ENCODE measurements around the gene PCLO. TPM values are rescaled to one million over a fixed set of nuclear protein-coding genes. Genes with fewer than 3 reads are reported as not detected.

The PCLO gene
- total RNA-seq (10 to 100 TPM; 19.7 to 53.5 TPM), polyA plus RNA-seq (ENCODE audit: insufficient read length in 2 of 2) (10 to 100 TPM; 24.2 to 36.4 TPM)
- long read RNA-seq, donor 1, partial matches to known transcripts: 0 of 3 reads
- long read RNA-seq, donor 1, other reads (novel, unspliced or antisense): 0 of 3 reads
- long read RNA-seq, donor 2, partial matches to known transcripts: 0 of 4 reads
- long read RNA-seq, donor 2, other reads (novel, unspliced or antisense): 0 of 4 reads
- long read RNA-seq, donor 3, partial matches to known transcripts: 0 of 5 reads
- long read RNA-seq, donor 3, other reads (novel, unspliced or antisense): 0 of 5 reads
- long read RNA-seq, donor 4: 0 reads

GRCh38 chr7:83162402-83163256, at the start of gene PCLO:
TSS of gene PCLO (minus strand) at chr7:83162884. CDS start at chr7:83162592, 292 bp downstream.
- WGBS (ENCODE audit: insufficient coverage): under 1% methylated on average over 77 of the region's 77 CpGs
- Histone ChIP-seq H3K27ac (ENCODE audit: low read depth, low read length) (peak within 1 kb of the TSS; percentile 73), H3K4me3 (ENCODE audit: low read depth, low read length) (peak within 1 kb of the TSS; percentile 53), H3K27me3 (ENCODE audit: control insufficient read depth, insufficient read depth, low read length) (no peaks in the 10 kb centered on the region), H3K4me1 (ENCODE audit: control insufficient read depth, insufficient read depth, low read length) (peaks cover 4% of the 10 kb centered on the region), H3K9me3 (ENCODE audit: control insufficient read depth, insufficient read depth, low read length) (no peaks in the 10 kb centered on the region), H3K36me3 (ENCODE audit: control insufficient read depth, insufficient read depth, low read length) (no peaks in the 10 kb centered on the region)
- peak; percentile 72 to 98 (median 82) for DNase-seq (ENCODE audit: low read depth in 4 of 6, low spot score in 6 of 6)

DNA sequence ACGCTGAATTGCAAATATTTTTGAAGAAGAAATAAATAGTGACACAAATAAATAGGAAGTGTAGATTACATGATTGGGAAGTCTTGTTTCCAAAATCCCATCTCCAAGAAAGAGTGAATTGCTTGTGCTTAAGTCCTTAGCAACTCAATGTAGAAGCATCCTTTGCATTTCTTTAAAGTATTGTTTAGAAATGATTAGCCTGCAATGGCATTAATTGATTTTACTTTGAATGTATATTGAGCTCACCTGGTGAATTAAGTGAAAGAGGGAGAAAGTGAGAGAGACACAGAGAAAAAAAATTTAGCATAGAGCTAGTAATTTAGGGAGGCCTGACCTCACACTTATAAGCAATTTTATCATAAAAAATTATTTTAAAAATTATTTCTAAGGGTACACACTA, 49.0 kb upstream of the PCLO start:
- H3K4me3 ChIP-seq (ENCODE audit: low read depth, low read length): no peak overlapping the region
- no peak for DNase-seq (ENCODE audit: low read depth in 4 of 6, low spot score in 6 of 6)
- H3K9me3 ChIP-seq (ENCODE audit: control insufficient read depth, insufficient read depth, low read length): no peaks in the 10 kb centered on the region
- no peaks in the 10 kb centered on the region for H3K27me3 ChIP-seq (ENCODE audit: control insufficient read depth, insufficient read depth, low read length)
- H3K4me1 ChIP-seq (ENCODE audit: control insufficient read depth, insufficient read depth, low read length): no peaks in the 10 kb centered on the region
- H3K27ac ChIP-seq (ENCODE audit: low read depth, low read length): no peak overlapping the region
- no CpG with 5 or more reads among the region's 1 CpG for WGBS (ENCODE audit: insufficient coverage)
- H3K36me3 ChIP-seq (ENCODE audit: control insufficient read depth, insufficient read depth, low read length): no peaks in the 10 kb centered on the region

GRCh38 chr7:83210479-83210878, 47.8 kb upstream of the PCLO start:
- DNase-seq (ENCODE audit: low read depth in 4 of 6, low spot score in 6 of 6): no peak
- no peaks in the 10 kb centered on the region for H3K27me3 ChIP-seq (ENCODE audit: control insufficient read depth, insufficient read depth, low read length)
- H3K36me3 ChIP-seq (ENCODE audit: control insufficient read depth, insufficient read depth, low read length): no peaks in the 10 kb centered on the region
- no peak overlapping the region for H3K27ac ChIP-seq (ENCODE audit: low read depth, low read length)
- WGBS (ENCODE audit: insufficient coverage): no CpG with 5 or more reads among the region's 3 CpGs
- no peak overlapping the region for H3K4me3 ChIP-seq (ENCODE audit: low read depth, low read length)
- no peaks in the 10 kb centered on the region for H3K9me3 ChIP-seq (ENCODE audit: control insufficient read depth, insufficient read depth, low read length)
- no peaks in the 10 kb centered on the region for H3K4me1 ChIP-seq (ENCODE audit: control insufficient read depth, insufficient read depth, low read length)

GRCh38 chr7:83204715-83205114, 42.0 kb upstream of the PCLO start:
- DNase-seq (ENCODE audit: low read depth in 4 of 6, low spot score in 6 of 6): no peak
- no peaks in the 10 kb centered on the region for H3K4me1 ChIP-seq (ENCODE audit: control insufficient read depth, insufficient read depth, low read length)
- no peak overlapping the region for H3K27ac ChIP-seq (ENCODE audit: low read depth, low read length)
- H3K4me3 ChIP-seq (ENCODE audit: low read depth, low read length): no peak overlapping the region
- no peaks in the 10 kb centered on the region for H3K27me3 ChIP-seq (ENCODE audit: control insufficient read depth, insufficient read depth, low read length)
- no peaks in the 10 kb centered on the region for H3K36me3 ChIP-seq (ENCODE audit: control insufficient read depth, insufficient read depth, low read length)
- no CpG with 5 or more reads among the region's 2 CpGs for WGBS (ENCODE audit: insufficient coverage)
- H3K9me3 ChIP-seq (ENCODE audit: control insufficient read depth, insufficient read depth, low read length): no peaks in the 10 kb centered on the region

GRCh38 chr7:83201355-83201754, 38.7 kb upstream of the PCLO start:
- Histone ChIP-seq H3K36me3 (ENCODE audit: control insufficient read depth, insufficient read depth, low read length) (no peaks in the 10 kb centered on the region), H3K27ac (ENCODE audit: low read depth, low read length) (no peak overlapping the region), H3K27me3 (ENCODE audit: control insufficient read depth, insufficient read depth, low read length) (no peaks in the 10 kb centered on the region), H3K4me3 (ENCODE audit: low read depth, low read length) (no peak overlapping the region), H3K4me1 (ENCODE audit: control insufficient read depth, insufficient read depth, low read length) (no peaks in the 10 kb centered on the region), H3K9me3 (ENCODE audit: control insufficient read depth, insufficient read depth, low read length) (no peaks in the 10 kb centered on the region)
- WGBS (ENCODE audit: insufficient coverage): no CpG with 5 or more reads among the region's 1 CpG
- DNase-seq (ENCODE audit: low read depth in 4 of 6, low spot score in 6 of 6): no peak

DNA sequence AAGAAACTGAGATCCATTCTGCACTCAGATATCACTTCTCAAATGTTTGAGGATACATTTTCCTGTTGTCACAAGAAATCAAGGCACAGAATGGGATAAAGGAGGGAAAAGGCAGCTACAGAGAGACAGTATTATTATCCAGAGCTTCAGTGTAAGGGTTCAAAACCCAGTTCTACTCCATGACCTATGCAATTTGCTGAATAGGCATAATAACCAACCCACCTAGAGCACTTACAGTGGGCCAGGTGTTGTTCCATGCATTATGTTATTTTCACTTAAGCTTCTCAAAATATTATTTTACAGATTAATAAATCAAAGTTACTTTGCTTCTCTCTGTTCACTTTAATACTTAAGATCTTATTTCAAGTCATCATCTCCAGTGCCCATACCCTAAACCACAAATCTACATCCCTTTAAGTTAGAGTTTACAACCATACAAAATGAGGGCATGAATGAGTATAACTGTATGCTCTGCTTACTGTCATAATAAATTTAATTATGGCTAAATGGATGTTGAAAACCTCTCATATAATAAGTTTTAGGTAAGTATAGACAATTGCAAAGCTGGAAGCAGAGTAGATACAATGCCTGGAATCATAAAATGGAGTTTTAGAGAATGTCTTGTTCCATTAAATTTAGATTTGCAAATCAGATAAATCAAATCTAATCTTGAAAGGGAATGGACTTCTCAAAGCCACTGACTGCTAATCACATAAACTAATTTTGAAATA, 28.1 kb upstream of the PCLO start:
- Histone ChIP-seq H3K9me3 (ENCODE audit: control insufficient read depth, insufficient read depth, low read length) (no peaks in the 10 kb centered on the region), H3K4me1 (ENCODE audit: control insufficient read depth, insufficient read depth, low read length) (no peaks in the 10 kb centered on the region), H3K27me3 (ENCODE audit: control insufficient read depth, insufficient read depth, low read length) (no peaks in the 10 kb centered on the region), H3K36me3 (ENCODE audit: control insufficient read depth, insufficient read depth, low read length) (no peaks in the 10 kb centered on the region), H3K27ac (ENCODE audit: low read depth, low read length) (no peak overlapping the region), H3K4me3 (ENCODE audit: low read depth, low read length) (no peak overlapping the region)
- no peak for DNase-seq (ENCODE audit: low read depth in 4 of 6, low spot score in 6 of 6)

- H3K27me3 ChIP-seq (ENCODE audit: control insufficient read depth, insufficient read depth, low read length): no peaks in the 10 kb centered on the region
- no peaks in the 10 kb centered on the region for H3K36me3 ChIP-seq (ENCODE audit: control insufficient read depth, insufficient read depth, low read length)
- no CpG with 5 or more reads among the region's 1 CpG for WGBS (ENCODE audit: insufficient coverage)
- no peak overlapping the region for H3K27ac ChIP-seq (ENCODE audit: low read depth, low read length)
- H3K4me3 ChIP-seq (ENCODE audit: low read depth, low read length): no peak overlapping the region
- DNase-seq (ENCODE audit: low read depth in 4 of 6, low spot score in 6 of 6): no peak
- no peaks in the 10 kb centered on the region for H3K4me1 ChIP-seq (ENCODE audit: control insufficient read depth, insufficient read depth, low read length)
- peaks cover 3% of the 10 kb centered on the region for H3K9me3 ChIP-seq (ENCODE audit: control insufficient read depth, insufficient read depth, low read length)
These were observed 16.1 kb upstream of the PCLO start for GRCh38 chr7:83178796-83179195.

DNA sequence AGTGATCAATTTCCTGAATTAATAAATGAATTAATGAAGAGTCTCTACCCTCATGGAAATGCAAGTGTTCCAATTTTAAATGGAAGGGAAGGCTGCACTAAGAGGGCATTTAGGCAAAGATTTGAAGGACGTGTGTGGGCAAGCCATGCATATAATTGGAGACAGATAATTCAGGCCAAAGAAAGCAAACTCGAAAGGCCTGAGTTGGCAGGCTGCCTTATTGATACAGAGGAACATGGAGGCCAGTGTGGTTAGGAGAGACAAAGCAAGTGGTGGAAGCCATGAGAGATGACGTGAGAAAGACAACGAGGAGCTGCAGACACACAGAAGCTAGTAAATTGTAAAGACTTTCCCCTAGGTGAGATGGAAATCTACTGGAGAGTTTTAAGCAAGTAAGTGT, 15.4 kb upstream of the PCLO start:
- no peaks in the 10 kb centered on the region for H3K4me1 ChIP-seq (ENCODE audit: control insufficient read depth, insufficient read depth, low read length)
- no peaks in the 10 kb centered on the region for H3K36me3 ChIP-seq (ENCODE audit: control insufficient read depth, insufficient read depth, low read length)
- no peak for DNase-seq (ENCODE audit: low read depth in 4 of 6, low spot score in 6 of 6)
- WGBS (ENCODE audit: insufficient coverage): 47% methylated on average over 4 of the region's 4 CpGs
- no peak overlapping the region for H3K27ac ChIP-seq (ENCODE audit: low read depth, low read length)
- H3K27me3 ChIP-seq (ENCODE audit: control insufficient read depth, insufficient read depth, low read length): no peaks in the 10 kb centered on the region
- H3K4me3 ChIP-seq (ENCODE audit: low read depth, low read length): no peak overlapping the region
- H3K9me3 ChIP-seq (ENCODE audit: control insufficient read depth, insufficient read depth, low read length): peaks cover 2% of the 10 kb centered on the region

DNA sequence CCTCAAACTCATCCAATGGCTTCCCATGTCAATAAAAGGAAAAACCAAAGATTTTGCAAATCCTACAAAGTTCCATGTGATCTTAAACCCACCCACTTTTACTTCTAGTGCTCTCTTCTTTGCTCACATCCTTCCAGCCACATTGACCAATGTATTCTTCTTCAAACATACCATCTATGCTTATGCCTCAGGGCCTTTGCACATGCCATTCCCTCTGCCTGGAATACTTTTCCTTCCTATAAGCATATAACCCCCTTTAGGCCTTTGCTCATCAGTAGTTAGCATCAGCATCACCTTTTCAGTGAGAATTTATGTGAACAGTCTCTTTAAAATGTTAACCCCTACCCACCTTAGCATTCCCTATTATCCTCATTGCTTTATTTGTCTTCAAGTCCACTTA, 11.0 kb upstream of the PCLO start:
- Histone ChIP-seq H3K27ac (ENCODE audit: low read depth, low read length) (no peak overlapping the region), H3K4me3 (ENCODE audit: low read depth, low read length) (no peak overlapping the region), H3K9me3 (ENCODE audit: control insufficient read depth, insufficient read depth, low read length) (no peaks in the 10 kb centered on the region), H3K36me3 (ENCODE audit: control insufficient read depth, insufficient read depth, low read length) (no peaks in the 10 kb centered on the region), H3K27me3 (ENCODE audit: control insufficient read depth, insufficient read depth, low read length) (no peaks in the 10 kb centered on the region), H3K4me1 (ENCODE audit: control insufficient read depth, insufficient read depth, low read length) (no peaks in the 10 kb centered on the region)
- no peak for DNase-seq (ENCODE audit: low read depth in 4 of 6, low spot score in 6 of 6)
